ENCODE data around the gene C2orf92.
A peak's percentile ranks its signal among the peaks of the same experiment; 100 is the strongest.
"Not testable (repeated sequence)": the region's sequence is repeated elsewhere in the genome, so short reads cannot be mapped to it uniquely, and the experiment has no call there.

Gene C2orf92

DNA sequence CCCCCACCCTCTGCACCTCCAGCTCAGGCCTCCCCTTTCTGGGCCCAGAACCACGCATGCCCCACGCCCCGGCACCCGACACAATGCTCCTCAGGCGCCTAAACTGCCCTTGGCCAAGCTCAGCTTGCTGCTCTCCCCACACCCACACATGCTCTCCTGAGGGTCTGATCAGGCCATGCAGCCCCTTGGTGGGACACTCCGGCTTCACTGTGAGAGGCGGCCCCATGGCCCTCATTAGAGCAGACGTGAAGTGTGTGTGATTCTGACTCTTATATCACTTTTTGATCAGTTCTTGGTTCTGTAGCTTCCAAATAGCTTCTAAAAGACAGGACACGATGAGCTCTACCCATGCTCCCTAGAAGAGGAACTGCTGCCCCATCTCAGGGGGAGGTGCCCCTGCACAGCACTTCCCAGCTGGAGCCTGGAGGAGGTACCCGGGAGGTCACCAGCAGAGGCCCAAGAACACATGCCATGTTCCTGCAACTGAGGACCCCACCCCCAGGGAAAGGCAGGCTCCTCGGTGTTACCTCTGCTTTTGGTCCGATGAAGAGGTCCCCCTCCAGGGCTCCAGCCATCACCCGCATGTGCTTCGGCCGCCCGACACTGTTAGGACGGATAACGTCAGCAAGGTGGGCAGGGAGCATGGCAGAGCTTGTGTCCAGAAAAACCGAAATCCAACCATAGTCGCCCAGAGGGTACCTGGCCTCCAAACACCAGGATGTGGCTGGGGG, 9.3 kb upstream of the C2orf92 start:
- DNase-seq (ENCODE audit: low spot score), result no peak

DNA sequence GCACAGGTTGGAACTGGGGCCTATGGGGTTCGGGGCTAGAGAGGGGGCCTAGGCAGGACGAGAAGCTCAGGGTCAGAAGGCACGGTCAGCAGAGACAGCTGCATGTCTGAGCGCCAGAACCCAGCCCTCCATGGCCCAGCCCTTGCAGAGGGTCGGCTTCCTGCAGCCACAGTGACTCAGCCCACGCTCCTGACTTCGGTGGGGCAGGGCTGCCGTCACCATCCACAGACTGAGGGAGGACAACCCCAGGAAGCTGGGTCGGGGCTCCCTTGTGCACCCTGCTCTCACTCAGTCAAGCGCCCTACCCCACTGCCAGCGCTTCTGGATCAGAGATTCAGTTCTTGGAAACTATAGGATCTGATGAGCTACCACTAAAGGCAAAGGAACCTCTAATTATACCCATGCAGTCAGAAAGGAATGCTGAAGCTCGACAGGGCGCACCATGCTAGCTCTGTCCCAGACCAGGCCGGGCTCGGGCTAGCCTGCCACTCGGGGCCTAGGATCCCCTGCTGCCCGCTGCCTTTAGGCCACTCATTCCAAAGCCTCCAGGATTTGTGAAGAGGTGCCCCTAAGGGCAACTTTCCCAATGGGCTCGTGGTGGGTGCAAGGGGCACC, 8.6 kb upstream of the C2orf92 start:
- DNase-seq (ENCODE audit: low spot score), result no peak

DNA sequence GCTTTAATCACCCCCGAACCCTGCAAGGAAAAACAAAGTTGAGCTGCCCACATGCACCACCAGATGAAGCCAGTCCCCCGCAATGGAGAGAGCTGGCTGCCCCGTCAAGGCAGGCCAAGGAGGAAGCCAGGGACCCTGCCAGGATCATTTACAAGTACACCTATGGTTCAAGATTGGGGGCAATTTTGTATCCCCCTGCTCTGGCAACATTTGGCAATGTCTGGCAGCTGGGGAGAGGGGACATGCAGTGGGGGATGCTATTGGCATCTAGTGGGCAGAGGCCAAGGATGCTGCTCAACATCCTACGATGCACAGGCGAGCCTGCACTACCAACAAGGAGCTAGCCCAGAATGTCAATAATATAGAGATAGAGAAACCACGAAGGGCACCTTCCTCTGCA, 7.6 kb upstream of the C2orf92 start:
- DNase-seq (ENCODE audit: low spot score), result no peak

DNA sequence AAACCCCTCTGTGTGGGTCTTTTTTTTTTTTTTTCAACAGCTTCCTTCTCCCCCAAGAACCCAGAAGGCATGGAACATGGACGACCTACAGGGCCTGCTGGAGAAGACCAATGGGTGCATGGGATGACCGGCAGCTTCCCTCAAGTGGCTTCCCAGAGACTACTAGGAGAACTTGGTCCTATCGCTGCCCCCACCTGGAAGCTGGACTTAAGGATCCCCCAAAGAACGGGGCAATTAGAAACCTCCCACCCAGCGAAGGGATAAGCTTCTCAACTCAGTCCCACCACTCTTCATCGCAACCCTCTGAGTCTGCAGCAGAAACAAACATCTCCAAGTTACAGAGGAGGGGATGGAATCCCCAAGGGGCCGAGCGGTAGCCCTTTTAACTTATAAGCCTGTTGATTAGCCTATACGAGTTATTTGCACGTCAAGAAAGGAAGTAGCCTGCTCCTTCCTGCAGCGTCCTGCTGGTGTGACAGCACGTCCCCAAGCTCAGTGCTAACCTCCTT, 7.1 kb upstream of the C2orf92 start:
- DNase-seq (ENCODE audit: low spot score), result no peak

DNA sequence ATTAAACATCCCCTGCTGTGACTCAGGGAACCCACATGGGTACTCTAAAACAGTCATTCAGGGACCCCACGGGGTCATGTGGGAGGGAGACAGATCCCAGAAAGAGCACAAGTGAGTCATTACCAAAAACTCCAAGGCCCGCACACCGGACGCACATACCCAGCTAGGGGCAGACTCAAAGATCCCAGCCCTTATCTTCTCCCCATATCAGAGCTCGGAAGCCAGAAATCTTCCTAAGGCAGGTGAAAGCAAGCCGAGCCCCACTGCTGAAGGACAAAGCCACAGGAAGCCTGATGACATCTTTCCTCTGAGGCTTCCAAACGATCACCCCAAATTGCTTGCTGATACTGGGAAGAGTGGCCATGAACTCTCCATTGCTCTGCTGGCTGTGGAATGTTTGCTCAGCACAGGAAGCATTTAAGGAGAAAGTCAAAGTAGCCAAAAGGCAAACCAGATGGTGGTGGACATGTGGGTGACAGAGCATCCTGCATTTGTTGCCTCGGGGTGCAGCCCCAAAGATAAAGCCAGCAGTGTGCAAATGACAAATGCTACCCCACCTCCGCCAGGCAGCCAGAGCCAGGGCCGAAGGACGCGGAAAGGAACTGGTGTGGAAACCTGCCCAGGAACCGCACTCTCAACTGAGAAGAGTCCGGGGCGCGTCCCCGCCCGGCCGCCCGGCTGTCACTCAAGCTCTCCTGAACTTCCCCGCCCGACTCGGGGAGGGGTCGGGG, 6.5 kb upstream of the C2orf92 start:
- DNase-seq (ENCODE audit: low spot score), result peak; percentile 89

- no peak for DNase-seq (ENCODE audit: low spot score)
These were observed 5.9 kb upstream of the C2orf92 start for GRCh38 chr2:97663626-97663961.

DNA sequence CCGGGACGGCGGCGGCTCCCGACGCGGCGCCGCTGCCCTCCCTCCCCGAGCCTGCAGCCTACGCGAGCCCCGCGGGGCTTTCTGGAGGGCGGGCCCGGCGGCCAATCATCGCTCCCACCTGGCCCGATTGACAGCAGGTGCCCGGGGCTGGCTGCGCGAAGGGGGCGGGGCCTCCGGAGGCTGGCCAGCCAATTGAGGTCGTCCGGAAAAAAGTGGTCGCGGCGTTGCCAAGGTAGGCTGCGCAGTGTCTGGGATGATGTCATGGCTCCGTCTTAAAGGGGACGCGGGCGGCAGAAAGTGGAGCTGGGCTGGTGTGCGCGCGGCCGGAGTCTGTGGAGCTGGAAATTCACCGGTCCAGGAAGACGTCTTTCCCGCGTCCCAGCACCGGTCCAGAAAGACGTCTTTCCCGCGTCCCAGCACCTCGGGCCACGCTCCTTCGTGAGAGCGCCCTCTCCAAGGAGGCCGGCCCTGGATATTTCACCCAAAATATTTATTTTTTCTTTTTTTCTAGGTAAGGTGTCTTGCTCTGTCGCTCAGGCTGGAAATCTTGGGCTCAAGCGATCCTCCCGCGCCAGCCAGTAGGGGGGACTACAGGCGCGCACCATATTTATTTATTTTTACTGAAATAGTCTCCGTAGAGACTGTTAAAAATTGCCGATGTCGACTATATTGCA, 5.4 kb upstream of the C2orf92 start, which contains the start of gene ACTR1B:
TSS of gene ACTR1B (minus strand) at position 83 of the 674 bp plus-strand sequence. CDS start 154 bp downstream, outside the sequence.
- peak; percentile 96 for DNase-seq (ENCODE audit: low spot score)

DNA sequence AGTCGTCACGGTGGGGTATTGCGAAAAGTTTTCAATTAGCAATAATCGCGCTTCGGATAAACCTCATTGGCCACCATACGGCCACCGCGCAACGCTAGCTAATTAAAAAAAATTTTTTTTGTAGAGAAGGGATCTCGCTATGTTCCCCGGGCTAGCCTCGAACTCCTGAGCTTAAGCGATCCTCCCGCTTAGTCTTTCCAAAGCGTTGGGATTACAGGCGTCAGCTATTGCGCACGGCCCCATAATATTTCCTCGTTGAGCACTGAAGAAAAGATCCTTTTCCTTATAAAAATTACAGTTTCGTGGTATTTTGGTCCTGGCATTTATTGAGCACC, 4.9 kb upstream of the C2orf92 start:
- DNase-seq (ENCODE audit: low spot score), result no peak

GRCh38 chr2:97670471-97670870, 958 bp downstream of the C2orf92 start:
- DNase-seq (ENCODE audit: low spot score), result no peak

DNA sequence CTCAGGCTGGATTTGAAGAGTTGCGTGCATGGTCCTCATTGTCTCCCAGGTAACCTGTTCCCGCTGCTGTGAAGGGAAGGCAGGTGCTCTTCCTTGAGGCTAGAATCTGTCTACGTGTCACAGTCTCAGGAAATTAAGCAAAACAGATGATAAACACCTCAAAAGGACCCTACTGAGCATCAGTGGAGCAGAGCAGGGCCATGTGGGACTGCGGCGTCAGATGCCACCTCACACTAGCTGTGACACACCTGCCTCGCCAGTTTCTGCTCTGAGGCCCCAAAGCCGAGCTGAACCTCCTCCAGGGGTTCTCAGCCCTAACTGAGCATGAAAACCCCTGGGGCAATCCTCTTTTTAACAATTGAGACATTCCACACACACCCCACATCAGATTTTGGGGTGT, 2.0 kb downstream of the C2orf92 start:
- no peak for DNase-seq (ENCODE audit: low spot score)

GRCh38 chr2:97672606-97673140, 3.2 kb downstream of the C2orf92 start:
- not testable (repeated sequence) for DNase-seq (ENCODE audit: low spot score)

DNA sequence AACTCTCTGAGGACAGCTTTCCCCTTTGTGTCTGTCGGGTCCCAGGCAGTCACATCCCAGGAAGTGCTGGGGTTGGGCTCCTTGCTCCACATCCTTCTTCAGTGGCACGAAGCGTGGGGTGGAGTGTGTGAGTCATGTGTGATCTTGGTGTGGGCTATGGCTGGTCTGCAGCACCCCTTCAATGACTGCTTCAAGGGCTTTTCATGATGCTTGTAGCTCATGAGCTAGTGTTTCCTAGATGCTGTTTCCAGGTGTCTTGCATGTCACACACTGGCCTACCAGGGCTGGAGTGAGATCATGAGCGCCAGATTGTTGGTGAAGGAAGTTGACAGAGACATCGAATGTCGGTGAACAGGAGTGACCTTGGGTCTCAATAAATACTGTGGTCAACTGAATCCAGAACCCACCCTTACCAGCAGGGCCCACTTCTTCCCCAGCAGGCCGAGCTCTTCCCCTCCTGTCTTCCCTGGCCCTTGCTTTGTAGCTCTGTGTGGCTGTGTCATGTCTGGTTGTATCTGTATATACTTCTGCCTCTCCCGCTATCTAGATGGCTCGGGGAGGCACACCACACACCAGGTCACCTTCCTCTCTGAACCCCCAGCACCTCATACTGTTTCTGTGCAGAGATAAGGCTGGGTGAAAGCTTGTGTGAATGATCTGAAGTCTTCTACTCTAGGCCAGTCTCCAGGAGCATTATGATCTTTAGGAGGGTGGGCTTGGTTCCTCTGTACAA, 3.8 kb downstream of the C2orf92 start:
- DNase-seq (ENCODE audit: low spot score), result no peak

DNA sequence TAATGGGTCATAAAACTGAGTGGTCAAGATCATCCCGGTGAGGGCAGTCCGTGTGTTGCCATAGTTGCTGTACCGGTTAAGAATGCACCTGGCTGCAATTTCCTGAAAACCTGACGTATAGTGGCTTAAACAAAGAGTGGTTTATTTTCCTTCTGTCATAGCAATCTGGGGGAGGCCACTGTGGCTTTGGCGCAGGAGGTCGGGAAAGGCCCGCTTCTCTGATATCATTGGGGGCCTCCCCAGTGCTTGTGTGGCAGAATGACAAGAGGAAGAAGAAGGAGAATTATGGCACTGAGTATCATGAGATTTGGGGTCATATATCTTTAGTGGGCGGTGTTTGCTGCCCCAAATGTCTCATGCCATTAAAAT, 4.4 kb downstream of the C2orf92 start:
- DNase-seq (ENCODE audit: low spot score), result no peak

- DNase-seq (ENCODE audit: low spot score), result no peak
These were observed 6.1 kb downstream of the C2orf92 start for GRCh38 chr2:97675430-97676113.

- no peak for DNase-seq (ENCODE audit: low spot score)
These were observed 7.1 kb downstream of the C2orf92 start for GRCh38 chr2:97676620-97677019.

- DNase-seq (ENCODE audit: low spot score), result no peak
These were observed 8.0 kb downstream of the C2orf92 start for GRCh38 chr2:97677480-97677879.

GRCh38 chr2:97678298-97678697, 8.8 kb downstream of the C2orf92 start:
- no peak for DNase-seq (ENCODE audit: low spot score)

DNA sequence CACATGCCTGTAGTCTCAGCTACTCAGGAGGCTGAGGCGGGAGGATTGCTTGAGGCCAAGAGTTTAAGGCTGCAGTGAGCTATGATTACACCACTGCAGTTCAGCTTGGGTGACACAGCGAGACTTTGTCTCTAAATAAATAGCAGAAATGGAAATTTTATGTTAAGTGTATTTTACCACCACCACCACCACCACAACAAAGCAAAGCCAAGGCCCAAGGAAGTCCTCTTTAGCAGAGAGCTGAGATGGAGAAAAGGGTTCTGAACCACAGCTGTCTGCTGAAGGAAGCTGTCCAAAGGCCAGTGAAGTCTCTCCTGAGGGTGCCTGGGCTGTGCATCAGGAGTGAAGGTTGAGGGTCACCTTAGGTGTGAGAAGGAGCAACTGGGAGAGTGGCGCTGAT, 17.7 kb downstream of the C2orf92 start:
- DNase-seq (ENCODE audit: low spot score), result not testable (repeated sequence)

DNA sequence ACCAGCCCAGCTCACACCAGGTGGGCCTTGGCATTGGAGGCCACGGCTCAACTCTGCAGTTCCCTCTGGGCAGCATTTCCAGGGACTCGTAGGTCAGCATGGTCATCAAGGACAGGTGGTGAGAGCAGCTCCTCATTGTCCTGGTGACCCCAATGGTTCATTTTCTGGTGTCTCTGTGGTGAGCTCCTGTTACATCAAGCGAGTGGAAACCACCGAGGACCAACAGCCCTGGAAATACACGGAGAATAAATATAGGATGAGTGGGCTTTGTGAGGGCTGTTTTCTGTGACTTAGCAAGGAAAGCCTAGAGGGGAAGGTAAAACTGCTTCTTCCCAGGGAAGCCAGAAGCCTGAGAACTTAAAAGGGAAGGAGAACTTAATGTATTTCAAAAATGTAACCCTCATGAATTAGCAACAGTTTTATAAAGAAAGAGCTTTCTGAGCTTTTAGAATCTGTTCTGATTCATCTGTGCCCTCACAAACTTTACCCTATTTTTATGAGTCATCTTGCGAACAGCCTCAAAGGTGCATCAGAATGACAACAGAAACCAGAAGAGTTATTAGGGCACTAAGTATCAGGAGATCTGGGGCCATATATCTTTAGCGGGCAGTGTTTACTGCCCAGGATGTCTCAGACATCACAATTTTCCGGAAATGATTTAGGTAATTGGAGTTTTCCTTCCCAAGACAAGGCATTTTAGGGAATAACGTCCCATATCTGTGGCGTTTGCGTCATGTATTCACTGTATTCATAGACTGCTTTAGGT, 18.7 kb downstream of the C2orf92 start:
- no peak for DNase-seq (ENCODE audit: low spot score)

GRCh38 chr2:97691166-97691565, 21.7 kb downstream of the C2orf92 start:
- no peak for DNase-seq (ENCODE audit: low spot score)

Data from AG08396 (cell line).